Ectodermal cell (in vitro differentiated cells): Measurements from ENCODE around the gene HDAC7.

ENCODE experiments used
- H3K27ac ChIP-seq: 2 replicates; pipeline ENCODE4 v1.7.0; 2013; ENCODE audit warnings: mild to moderate bottlenecking, low read depth, low read length; ENCODE audit not compliant: insufficient read depth, poor library complexity, severe bottlenecking
- H3K27me3 ChIP-seq: 2 replicates; pipeline ENCODE4 v1.7.0; 2013; ENCODE audit warnings: mild to moderate bottlenecking, low read length; ENCODE audit not compliant: insufficient read depth, control insufficient read depth, poor library complexity, severe bottlenecking
- H3K36me3 ChIP-seq: one replicate; pipeline ENCODE4 v1.7.0; 2013; ENCODE audit warnings: low read length; ENCODE audit not compliant: control insufficient read depth, insufficient read depth
- H3K4me1 ChIP-seq: one replicate; pipeline ENCODE4 v1.7.0; 2013; ENCODE audit warnings: low read length; ENCODE audit not compliant: control insufficient read depth, insufficient read depth
- H3K4me3 ChIP-seq: 2 replicates; pipeline ENCODE4 v1.7.0; 2013; ENCODE audit warnings: low read depth, low read length, control low read depth; ENCODE audit not compliant: insufficient read depth
- H3K9me3 ChIP-seq: 2 replicates; pipeline ENCODE4 v1.7.0; 2013; ENCODE audit warnings: mild to moderate bottlenecking, low read length, moderate library complexity; ENCODE audit not compliant: control insufficient read depth
- WGBS, 2 experiments: methylation state at CpG; one replicate each; pipeline ENCODE4 v1.1.7; 2013; ENCODE audit warnings: missing lambda C conversion rate in 2 of 2; 5-methylcytosine and 5-hydroxymethylcytosine counted together

The HDAC7 gene

GRCh38 chr12:47772738-47773061 lies 47.0 kb downstream of the HDAC7 start:
- Histone ChIP-seq H3K4me1 (peaks cover under 1% of the 10 kb centered on the region), H3K9me3 (no peaks in the 10 kb centered on the region), H3K4me3 (peak overlapping the region; percentile 73), H3K27me3 (peaks cover 23% of the 10 kb centered on the region), H3K36me3 (no peaks in the 10 kb centered on the region), H3K27ac (no peak overlapping the region)
- WGBS, 2 experiments, result 23 to 29% methylated on average over 14 to 16 of the region's 17 CpGs

- H3K36me3 ChIP-seq, result no peaks in the 10 kb centered on the region
- H3K27ac ChIP-seq, result no peak overlapping the region
- WGBS, 2 experiments, result 77 to 78% methylated on average over 13 of the region's 13 CpGs
- no peaks in the 10 kb centered on the region for H3K9me3 ChIP-seq
- H3K4me3 ChIP-seq, result no peak overlapping the region
- H3K27me3 ChIP-seq, result peaks cover 23% of the 10 kb centered on the region
- H3K4me1 ChIP-seq, result no peaks in the 10 kb centered on the region
Measured at GRCh38 chr12:47772094-47772660, 47.5 kb downstream of the HDAC7 start.

GRCh38 chr12:47771304-47771703 lies 48.4 kb downstream of the HDAC7 start:
- no peak overlapping the region for H3K27ac ChIP-seq
- H3K4me1 ChIP-seq, result no peaks in the 10 kb centered on the region
- H3K9me3 ChIP-seq, result no peaks in the 10 kb centered on the region
- H3K27me3 ChIP-seq, result peaks cover 23% of the 10 kb centered on the region
- WGBS, 2 experiments, result 93 to 94% methylated on average over 6 of the region's 6 CpGs
- no peak overlapping the region for H3K4me3 ChIP-seq
- H3K36me3 ChIP-seq, result no peaks in the 10 kb centered on the region

- WGBS, 2 experiments, result 93% methylated on average over 3 of the region's 3 CpGs
Measured at GRCh38 chr12:47770086-47770726, 49.5 kb downstream of the HDAC7 start.

GRCh38 chr12:47769234-47770085 lies 50.2 kb downstream of the HDAC7 start:
- WGBS, 2 experiments, result 94% methylated on average over 4 of the region's 4 CpGs
- H3K4me3 ChIP-seq, result no peak overlapping the region
- H3K36me3 ChIP-seq, result no peaks in the 10 kb centered on the region

More at GRCh38 chr12:47770086-47770726, 49.5 kb downstream of the HDAC7 start:
- Histone ChIP-seq H3K27me3 (peaks cover 23% of the 10 kb centered on the region), H3K27ac (no peak overlapping the region), H3K4me3 (no peak overlapping the region), H3K9me3 (no peaks in the 10 kb centered on the region), H3K4me1 (no peaks in the 10 kb centered on the region), H3K36me3 (no peaks in the 10 kb centered on the region)

GRCh38 chr12:47768323-47768811 lies 51.3 kb downstream of the HDAC7 start:
- no peak overlapping the region for H3K27ac ChIP-seq
- no peaks in the 10 kb centered on the region for H3K36me3 ChIP-seq
- 67 to 69% methylated on average over 2 of the region's 2 CpGs for WGBS, 2 experiments

More at GRCh38 chr12:47769234-47770085, 50.2 kb downstream of the HDAC7 start:
- Histone ChIP-seq H3K9me3 (no peaks in the 10 kb centered on the region), H3K27ac (no peak overlapping the region), H3K4me1 (no peaks in the 10 kb centered on the region), H3K27me3 (peaks cover 22% of the 10 kb centered on the region)

GRCh38 chr12:47767216-47767724 lies 52.4 kb downstream of the HDAC7 start:
- no peaks in the 10 kb centered on the region for H3K9me3 ChIP-seq
- no peak overlapping the region for H3K27ac ChIP-seq
- WGBS, 2 experiments, result 68 to 83% methylated on average over 4 of the region's 4 CpGs
- no peaks in the 10 kb centered on the region for H3K4me1 ChIP-seq
- H3K36me3 ChIP-seq, result no peaks in the 10 kb centered on the region
- no peak overlapping the region for H3K4me3 ChIP-seq
- peaks cover 2% of the 10 kb centered on the region for H3K27me3 ChIP-seq

More at GRCh38 chr12:47768323-47768811, 51.3 kb downstream of the HDAC7 start:
- Histone ChIP-seq H3K27me3 (peaks cover 11% of the 10 kb centered on the region), H3K4me1 (no peaks in the 10 kb centered on the region), H3K4me3 (no peak overlapping the region), H3K9me3 (no peaks in the 10 kb centered on the region)

- H3K4me1 ChIP-seq, result no peaks in the 10 kb centered on the region
- H3K4me3 ChIP-seq, result no peak overlapping the region
- no peak overlapping the region for H3K27ac ChIP-seq
- 76% methylated on average over 5 of the region's 5 CpGs for WGBS, 2 experiments
- no peaks in the 10 kb centered on the region for H3K27me3 ChIP-seq
- H3K9me3 ChIP-seq, result no peaks in the 10 kb centered on the region
- H3K36me3 ChIP-seq, result no peaks in the 10 kb centered on the region
Measured at GRCh38 chr12:47766502-47767215, 53.0 kb downstream of the HDAC7 start.

GRCh38 chr12:47763481-47764346 lies 56.0 kb downstream of the HDAC7 start:
- WGBS, 2 experiments, result 83 to 84% methylated on average over 8 of the region's 8 CpGs
- peaks cover 1% of the 10 kb centered on the region for H3K4me1 ChIP-seq
- H3K27me3 ChIP-seq, result peaks cover 7% of the 10 kb centered on the region
- H3K27ac ChIP-seq, result no peak overlapping the region
- H3K4me3 ChIP-seq, result no peak overlapping the region
- no peaks in the 10 kb centered on the region for H3K36me3 ChIP-seq
- H3K9me3 ChIP-seq, result no peaks in the 10 kb centered on the region
